Neural cell (in vitro differentiated cells): ENCODE data around the gene SEC16B. TPM values are rescaled to one million over a fixed set of nuclear protein-coding genes. Genes with fewer than 3 reads are reported as not detected.
"Not testable (repeated sequence)": the region's sequence is repeated elsewhere in the genome, so short reads cannot be mapped to it uniquely, and the experiment has no call there.

Experiments
- H2AFZ ChIP-seq: fragments of 200-600, 300-800 bp; sonication (generic), shearing (Covaris generic); 2 replicates; pipeline ENCODE4 v1.6.0; 2014; ENCODE audit warnings: low read depth, mild to moderate bottlenecking, antibody characterized with exemption, low read length, moderate library complexity
- H3F3A ChIP-seq: fragments of 200-600 bp; shearing (Covaris generic); 2 replicates; pipeline ENCODE4 v1.6.1; 2016; ENCODE audit warnings: mild to moderate bottlenecking, moderate library complexity, mixed read lengths, antibody characterized with exemption, low read length; ENCODE audit not compliant: insufficient read depth, poor library complexity, severe bottlenecking
- H3K27ac ChIP-seq: fragments of 200-600, 300-800 bp; sonication (generic), shearing (Covaris generic); 2 replicates; pipeline ENCODE4 v1.5.1; 2014; ENCODE audit warnings: mild to moderate bottlenecking, low read length, moderate library complexity
- H3K27me3 ChIP-seq: fragments of 300-800, 200-600 bp; sonication (generic), shearing (Covaris generic); 2 replicates; pipeline ENCODE4 v1.6.0; 2014; ENCODE audit warnings: mild to moderate bottlenecking, low read depth, low read length, moderate library complexity; ENCODE audit not compliant: insufficient read depth
- H3K36me3 ChIP-seq: fragments of 300-800, 200-600 bp; sonication (generic), shearing (Covaris generic); 2 replicates; pipeline ENCODE4 v1.5.1; 2014; ENCODE audit warnings: mild to moderate bottlenecking, antibody characterized with exemption, low read length, moderate library complexity; ENCODE audit not compliant: insufficient read depth
- H3K4me2 ChIP-seq: fragments of 300-800, 200-600 bp; sonication (generic), shearing (Covaris generic); 2 replicates; pipeline ENCODE4 v1.6.0; 2014; ENCODE audit warnings: mild to moderate bottlenecking, low read length
- H3K4me3 ChIP-seq: fragments of 300-800, 200-600 bp; sonication (generic), shearing (Covaris generic); 2 replicates; pipeline ENCODE4 v1.5.1; 2014; ENCODE audit warnings: mild to moderate bottlenecking, low read length, moderate library complexity
- H3K79me2 ChIP-seq: fragments of 200-600 bp; shearing (Covaris generic); replicated peaks from 2 replicates; pipeline ENCODE4 v1.6.0; 2014; ENCODE audit warnings: mild to moderate bottlenecking, low read length, moderate library complexity; ENCODE audit not compliant: insufficient read depth
- H3K9ac ChIP-seq: fragments of 300-800, 200-600 bp; sonication (generic), shearing (Covaris generic); 2 replicates; pipeline ENCODE4 v1.6.1; 2016; ENCODE audit warnings: mild to moderate bottlenecking, low read length, mixed read lengths
- H3K9me2 ChIP-seq: fragments of 200-600 bp; shearing (Covaris generic); 2 replicates; pipeline ENCODE4 v1.6.1; 2016; ENCODE audit warnings: mild to moderate bottlenecking, low read length, mixed read lengths; ENCODE audit not compliant: insufficient read depth
- H3K9me3 ChIP-seq: fragments of 200-600, 300-800 bp; sonication (generic), shearing (Covaris generic); 2 replicates; pipeline ENCODE4 v1.6.1; 2016; ENCODE audit warnings: mild to moderate bottlenecking, mixed run types, low read length, moderate library complexity, mixed read lengths
- H4K20me1 ChIP-seq: fragments of 200-600 bp; shearing (Covaris generic); 2 replicates; pipeline ENCODE4 v1.6.1; 2016; ENCODE audit warnings: mild to moderate bottlenecking, mixed run types; ENCODE audit not compliant: insufficient read depth
- EP300 ChIP-seq: fragments of 450-650 bp; conservative IDR thresholded peaks from 2 replicates; pipeline ENCODE4 v1.6.1; 2014; ENCODE audit warnings: antibody characterized with exemption, mild to moderate bottlenecking, moderate library complexity; ENCODE audit not compliant: poor library complexity, severe bottlenecking
- EZH2 ChIP-seq: fragments of 200-600, 300-800 bp; shearing (Covaris generic), sonication (generic); IDR thresholded peaks from 2 replicates; pipeline ENCODE4 v1.6.1; 2014; ENCODE audit warnings: antibody characterized with exemption, low read length, borderline replicate concordance, mild to moderate bottlenecking; ENCODE audit not compliant: insufficient read depth, poor library complexity, severe bottlenecking
- MXI1 ChIP-seq: fragments of 450-650 bp; conservative IDR thresholded peaks from 2 replicates; pipeline ENCODE4 v1.6.1; 2014; ENCODE audit warnings: antibody characterized with exemption, mild to moderate bottlenecking; ENCODE audit not compliant: poor library complexity, severe bottlenecking
- POLR2AphosphoS5 ChIP-seq: IDR thresholded peaks from 2 replicates; pipeline ENCODE4 v1.6.1; 2012
- RAD21 ChIP-seq: fragments of 450-650 bp; conservative IDR thresholded peaks from 2 replicates; pipeline ENCODE4 v1.6.1; 2014; ENCODE audit warnings: antibody characterized with exemption, mild to moderate bottlenecking, moderate library complexity
- SMC3 ChIP-seq: fragments of 450-650 bp; conservative IDR thresholded peaks from 2 replicates; pipeline ENCODE4 v1.6.1; 2014; ENCODE audit warnings: antibody characterized with exemption, mild to moderate bottlenecking, moderate library complexity; ENCODE audit not compliant: poor library complexity
- TAF1 ChIP-seq: IDR thresholded peaks from 2 replicates; pipeline ENCODE4 v1.6.1; 2012; ENCODE audit warnings: low read depth
- polyA plus RNA-seq: library from polyadenylated mRNA; depleted of rRNA; stranded (reverse); fragments of >200 nt; gene quantifications from 2 replicates; pipeline ENCODE4 v1.2.3, GENCODE V29; 2014
- TF ChIP-seq, protein P1 (sequence below): fragments of 450-650 bp; IDR thresholded peaks from 2 replicates; pipeline ENCODE4 v1.5.1; 2014; ENCODE audit warnings: antibody characterized with exemption, mild to moderate bottlenecking, moderate library complexity; ENCODE audit not compliant: poor library complexity, severe bottlenecking
- TF ChIP-seq, protein P2 (sequence below): IDR thresholded peaks from 2 replicates; pipeline ENCODE4 v1.6.1; 2012; ENCODE audit warnings: borderline replicate concordance

Gene SEC16B
- polyA plus RNA-seq, 1 donor from 2014 or later, result 0.78 TPM

GRCh38 chr1:177995369-177995768, 25.5 kb upstream of the SEC16B start:
- no peak overlapping the region for H2AFZ ChIP-seq
- H3K79me2 ChIP-seq, result no peaks in the 10 kb centered on the region

DNA sequence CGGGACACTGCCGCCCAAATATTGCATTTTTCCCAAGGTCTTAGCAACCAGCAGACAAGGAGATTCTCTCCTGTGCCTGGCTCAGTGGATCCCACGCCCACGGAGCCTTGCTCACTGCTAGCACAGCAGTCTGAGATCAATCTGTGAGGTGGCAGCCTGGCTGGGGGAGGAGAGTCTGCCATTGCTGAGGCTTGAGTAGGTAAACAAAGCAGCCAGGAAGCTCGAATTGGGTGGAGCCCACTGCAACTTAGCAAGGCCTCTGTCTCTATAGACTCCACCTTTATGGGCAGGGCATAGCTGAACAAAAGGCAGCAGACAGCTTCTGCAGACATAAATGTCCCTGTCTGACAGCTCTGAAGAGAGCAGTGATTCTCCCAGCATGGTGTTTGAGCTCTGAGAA, 16.4 kb upstream of the SEC16B start:
- H3K27me3 ChIP-seq, H4K20me1 ChIP-seq, H3K9me2 ChIP-seq, H3F3A ChIP-seq, H3K9me3 ChIP-seq, H3K9ac ChIP-seq, H3K27ac ChIP-seq, H3K79me2 ChIP-seq, H2AFZ ChIP-seq, H3K4me3 ChIP-seq, H3K4me2 ChIP-seq, H3K36me3 ChIP-seq: not testable (repeated sequence)

More at GRCh38 chr1:177995369-177995768, 25.5 kb upstream of the SEC16B start:
- Histone ChIP-seq H3K9me3 (no peaks in the 10 kb centered on the region), H3K4me2 (no peak overlapping the region), H3K36me3 (no peaks in the 10 kb centered on the region), H4K20me1 (no peaks in the 10 kb centered on the region), H3F3A (no peaks in the 10 kb centered on the region), H3K27me3 (no peaks in the 10 kb centered on the region), H3K27ac (no peak overlapping the region), H3K9ac (no peak overlapping the region), H3K4me3 (no peak overlapping the region), H3K9me2 (no peaks in the 10 kb centered on the region)
- TF ChIP-seq EZH2 (no peak), POLR2AphosphoS5 (no peak), SMC3 (no peak), MXI1 (no peak), EP300 (no peak), RAD21 (no peak), TAF1 (no peak)
- TF ChIP-seq, protein P1, sequence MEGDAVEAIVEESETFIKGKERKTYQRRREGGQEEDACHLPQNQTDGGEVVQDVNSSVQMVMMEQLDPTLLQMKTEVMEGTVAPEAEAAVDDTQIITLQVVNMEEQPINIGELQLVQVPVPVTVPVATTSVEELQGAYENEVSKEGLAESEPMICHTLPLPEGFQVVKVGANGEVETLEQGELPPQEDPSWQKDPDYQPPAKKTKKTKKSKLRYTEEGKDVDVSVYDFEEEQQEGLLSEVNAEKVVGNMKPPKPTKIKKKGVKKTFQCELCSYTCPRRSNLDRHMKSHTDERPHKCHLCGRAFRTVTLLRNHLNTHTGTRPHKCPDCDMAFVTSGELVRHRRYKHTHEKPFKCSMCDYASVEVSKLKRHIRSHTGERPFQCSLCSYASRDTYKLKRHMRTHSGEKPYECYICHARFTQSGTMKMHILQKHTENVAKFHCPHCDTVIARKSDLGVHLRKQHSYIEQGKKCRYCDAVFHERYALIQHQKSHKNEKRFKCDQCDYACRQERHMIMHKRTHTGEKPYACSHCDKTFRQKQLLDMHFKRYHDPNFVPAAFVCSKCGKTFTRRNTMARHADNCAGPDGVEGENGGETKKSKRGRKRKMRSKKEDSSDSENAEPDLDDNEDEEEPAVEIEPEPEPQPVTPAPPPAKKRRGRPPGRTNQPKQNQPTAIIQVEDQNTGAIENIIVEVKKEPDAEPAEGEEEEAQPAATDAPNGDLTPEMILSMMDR, result no peak
- TF ChIP-seq, protein P2, sequence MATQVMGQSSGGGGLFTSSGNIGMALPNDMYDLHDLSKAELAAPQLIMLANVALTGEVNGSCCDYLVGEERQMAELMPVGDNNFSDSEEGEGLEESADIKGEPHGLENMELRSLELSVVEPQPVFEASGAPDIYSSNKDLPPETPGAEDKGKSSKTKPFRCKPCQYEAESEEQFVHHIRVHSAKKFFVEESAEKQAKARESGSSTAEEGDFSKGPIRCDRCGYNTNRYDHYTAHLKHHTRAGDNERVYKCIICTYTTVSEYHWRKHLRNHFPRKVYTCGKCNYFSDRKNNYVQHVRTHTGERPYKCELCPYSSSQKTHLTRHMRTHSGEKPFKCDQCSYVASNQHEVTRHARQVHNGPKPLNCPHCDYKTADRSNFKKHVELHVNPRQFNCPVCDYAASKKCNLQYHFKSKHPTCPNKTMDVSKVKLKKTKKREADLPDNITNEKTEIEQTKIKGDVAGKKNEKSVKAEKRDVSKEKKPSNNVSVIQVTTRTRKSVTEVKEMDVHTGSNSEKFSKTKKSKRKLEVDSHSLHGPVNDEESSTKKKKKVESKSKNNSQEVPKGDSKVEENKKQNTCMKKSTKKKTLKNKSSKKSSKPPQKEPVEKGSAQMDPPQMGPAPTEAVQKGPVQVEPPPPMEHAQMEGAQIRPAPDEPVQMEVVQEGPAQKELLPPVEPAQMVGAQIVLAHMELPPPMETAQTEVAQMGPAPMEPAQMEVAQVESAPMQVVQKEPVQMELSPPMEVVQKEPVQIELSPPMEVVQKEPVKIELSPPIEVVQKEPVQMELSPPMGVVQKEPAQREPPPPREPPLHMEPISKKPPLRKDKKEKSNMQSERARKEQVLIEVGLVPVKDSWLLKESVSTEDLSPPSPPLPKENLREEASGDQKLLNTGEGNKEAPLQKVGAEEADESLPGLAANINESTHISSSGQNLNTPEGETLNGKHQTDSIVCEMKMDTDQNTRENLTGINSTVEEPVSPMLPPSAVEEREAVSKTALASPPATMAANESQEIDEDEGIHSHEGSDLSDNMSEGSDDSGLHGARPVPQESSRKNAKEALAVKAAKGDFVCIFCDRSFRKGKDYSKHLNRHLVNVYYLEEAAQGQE, result no peak

- Histone ChIP-seq H3K36me3 (no peaks in the 10 kb centered on the region), H3K9me3 (no peaks in the 10 kb centered on the region)
Measured at GRCh38 chr1:177984761-177985160, 14.9 kb upstream of the SEC16B start.

More at GRCh38 chr1:177984761-177985160, 14.9 kb upstream of the SEC16B start:
- Histone ChIP-seq H3K4me2 (no peak overlapping the region), H3K9me2 (no peaks in the 10 kb centered on the region), H3K27me3 (no peaks in the 10 kb centered on the region), H3F3A (no peaks in the 10 kb centered on the region), H2AFZ (no peak overlapping the region), H3K27ac (no peak overlapping the region), H3K9ac (no peak overlapping the region), H3K4me3 (no peak overlapping the region), H3K79me2 (no peaks in the 10 kb centered on the region), H4K20me1 (no peaks in the 10 kb centered on the region)
- TF ChIP-seq MXI1 (no peak), POLR2AphosphoS5 (no peak), EP300 (no peak), EZH2 (no peak), TAF1 (no peak), RAD21 (no peak), SMC3 (no peak)
- TF ChIP-seq, protein P1, result no peak
- TF ChIP-seq, protein P2, result no peak
